ENCODE results near the gene COX7A2. TPM values are rescaled to one million over a fixed set of nuclear protein-coding genes. Genes with fewer than 3 reads are reported as not detected.
A peak's percentile ranks its signal among the peaks of the same experiment; 100 is the strongest.

COX7A2 gene
- polyA plus RNA-seq, 1 experiment = 133 TPM

- Histone ChIP-seq H3K27me3 (ENCODE audit: control insufficient read depth, insufficient read depth, low read length) (no peaks in the 10 kb centered on the region), H3K36me3 (ENCODE audit: control insufficient read depth, insufficient read depth, low read length) (no peaks in the 10 kb centered on the region), H3K4me3 (ENCODE audit: low read depth, low read length) (no peak overlapping the region)
- CTCF ChIA-PET = interaction anchor here (1.0 kb wide), 1 partner anchor 314 kb away, joined by 3 read pairs; no protein-coding TSS in a partner anchor
- 0 out of 2 replicates have a peak, but pooled peaks have one; percentile 5 for TF ChIP-seq CTCF (IDR thresholded peaks at IDR 0.05; ENCODE audit: insufficient read depth, low read depth, low read length)
- no peak for DNase-seq (ENCODE audit: low read depth)
- POLR2A ChIA-PET = no interaction called here
Observed at GRCh38 chr6:75213732-75214131, 29.9 kb downstream of the COX7A2 start.

- no peaks in the 10 kb centered on the region for H3K36me3 ChIP-seq (ENCODE audit: control insufficient read depth, insufficient read depth, low read length)
- H3K27me3 ChIP-seq (ENCODE audit: control insufficient read depth, insufficient read depth, low read length) = no peaks in the 10 kb centered on the region
- TF ChIP-seq CTCF (IDR thresholded peaks at IDR 0.05; ENCODE audit: insufficient read depth, low read depth, low read length) = no peak
- H3K4me3 ChIP-seq (ENCODE audit: low read depth, low read length) = no peak overlapping the region
- CTCF ChIA-PET = interaction anchor here (0.8 to 1.0 kb wide), 2 partner anchors 10 to 314 kb away, joined by 3 read pairs; no protein-coding TSS in a partner anchor
- POLR2A ChIA-PET = no interaction called here
- DNase-seq (ENCODE audit: low read depth) = no peak
Observed at GRCh38 chr6:75213112-75213511, 30.5 kb downstream of the COX7A2 start.

GRCh38 chr6:75211920-75212590 lies 31.5 kb downstream of the COX7A2 start:
- POLR2A ChIA-PET = no interaction called here
- DNase-seq (ENCODE audit: low read depth) = no peak
- CTCF ChIA-PET = interaction anchor here (0.9 to 10.6 kb wide), 18 partner anchors 9 to 1527 kb away, joined by 3 to 130 read pairs (median 7); no protein-coding TSS in a partner anchor
- Histone ChIP-seq H3K27me3 (ENCODE audit: control insufficient read depth, insufficient read depth, low read length) (no peaks in the 10 kb centered on the region), H3K4me3 (ENCODE audit: low read depth, low read length) (no peak overlapping the region), H3K36me3 (ENCODE audit: control insufficient read depth, insufficient read depth, low read length) (no peaks in the 10 kb centered on the region)
- TF ChIP-seq CTCF (IDR thresholded peaks at IDR 0.05; ENCODE audit: insufficient read depth, low read depth, low read length) = no peak

DNA sequence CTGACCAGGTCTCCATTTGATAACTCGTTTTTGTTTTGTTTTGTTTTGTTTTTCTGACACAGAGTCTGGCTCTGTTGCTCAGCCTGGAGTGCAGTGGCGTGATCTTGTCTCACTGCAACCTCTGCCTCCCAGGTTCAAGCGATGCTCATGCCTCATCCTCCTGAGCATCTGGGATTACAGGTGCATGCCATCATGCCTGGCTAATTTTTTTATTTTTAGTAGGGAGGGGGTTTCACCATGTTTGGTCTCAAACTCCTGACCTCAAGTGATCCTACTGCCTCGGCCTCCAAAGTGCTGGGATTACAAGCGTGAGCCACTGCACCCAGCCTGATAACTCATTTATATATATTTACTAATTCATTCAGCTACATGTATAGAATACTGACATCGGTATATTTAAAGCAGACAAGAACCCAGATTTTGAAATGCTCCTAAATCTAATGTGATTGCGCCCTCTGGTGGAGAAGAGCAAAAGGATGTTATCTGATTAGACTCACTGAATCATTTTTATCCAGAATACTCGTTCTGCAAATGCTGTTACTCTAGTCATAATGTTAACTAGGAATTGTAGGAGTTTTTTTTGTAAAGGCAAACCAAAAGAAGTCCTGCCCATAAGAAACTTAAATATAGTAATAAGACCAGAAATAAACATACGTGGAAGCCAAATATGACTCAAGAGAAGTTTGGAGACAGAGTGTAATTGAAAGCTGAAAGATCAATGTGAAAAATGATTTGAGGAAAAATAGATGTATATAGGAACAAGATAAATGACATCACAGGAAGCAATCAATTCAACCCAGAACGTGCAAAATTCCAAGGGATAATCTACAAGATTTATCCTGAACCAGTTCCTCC lies 32.5 kb downstream of the COX7A2 start:
- POLR2A ChIA-PET = no interaction called here
- Histone ChIP-seq H3K27me3 (ENCODE audit: control insufficient read depth, insufficient read depth, low read length) (no peaks in the 10 kb centered on the region), H3K36me3 (ENCODE audit: control insufficient read depth, insufficient read depth, low read length) (no peaks in the 10 kb centered on the region), H3K4me3 (ENCODE audit: low read depth, low read length) (no peak overlapping the region)
- TF ChIP-seq CTCF (IDR thresholded peaks at IDR 0.05; ENCODE audit: insufficient read depth, low read depth, low read length) = peak; percentile 70
- DNase-seq (ENCODE audit: low read depth) = no peak
- CTCF ChIA-PET = interaction anchor here (0.7 to 10.6 kb wide), 25 partner anchors 10 to 1534 kb away, joined by 3 to 130 read pairs (median 6); no protein-coding TSS in a partner anchor

DNA sequence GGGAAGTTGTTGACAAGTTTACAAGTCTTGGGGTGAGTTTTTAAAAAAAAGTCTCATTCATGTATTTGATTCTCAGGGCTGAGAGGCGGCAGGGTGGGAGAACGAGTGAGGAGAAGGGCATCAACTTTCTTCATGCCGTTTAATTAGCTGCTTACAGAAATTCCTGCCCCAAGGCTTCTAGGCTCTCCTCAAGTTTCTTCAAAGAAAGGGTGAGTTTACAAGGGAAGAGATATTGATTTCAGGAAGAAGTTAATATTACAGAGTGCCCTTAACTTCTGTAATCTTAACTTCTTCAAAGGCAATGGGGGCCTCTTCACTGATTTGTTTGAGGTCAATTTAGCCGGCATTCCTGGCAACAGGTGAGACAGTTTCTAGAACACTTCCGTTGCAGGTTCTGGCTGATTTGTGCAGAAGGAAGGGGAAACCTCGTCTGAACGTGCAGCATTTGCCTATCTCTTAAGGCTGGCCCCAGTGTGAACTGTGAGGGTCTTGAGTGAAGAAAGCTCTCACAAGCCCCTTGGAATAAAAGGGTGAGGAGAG lies 34.3 kb downstream of the COX7A2 start:
- DNase-seq (ENCODE audit: low read depth) = no peak
- no peak for TF ChIP-seq CTCF (IDR thresholded peaks at IDR 0.05; ENCODE audit: insufficient read depth, low read depth, low read length)
- Histone ChIP-seq H3K27me3 (ENCODE audit: control insufficient read depth, insufficient read depth, low read length) (no peaks in the 10 kb centered on the region), H3K36me3 (ENCODE audit: control insufficient read depth, insufficient read depth, low read length) (no peaks in the 10 kb centered on the region), H3K4me3 (ENCODE audit: low read depth, low read length) (no peak overlapping the region)
- CTCF ChIA-PET = interaction anchor here (0.6 to 10.6 kb wide), 53 partner anchors 8 to 1923 kb away, joined by 3 to 130 read pairs (median 4); partner anchors contain the start of gene COX7A2
- POLR2A ChIA-PET = no interaction called here
